AG09309 (cell line): Measurements from ENCODE around the gene TBCA.

ENCODE experiments used
- DNase-seq: peaks from one replicate; pipeline ENCODE4 v3.0.0-alpha.2; 2010; ENCODE audit warnings: low read depth
- H3K4me3 ChIP-seq: 2 replicates; pipeline ENCODE4 v1.5.1; 2011; ENCODE audit warnings: mild to moderate bottlenecking, low read depth, low read length, moderate library complexity; ENCODE audit not compliant: control insufficient read depth
- CTCF ChIP-seq: IDR thresholded peaks from 2 replicates; pipeline ENCODE4 v1.5.1; 2011; ENCODE audit warnings: mild to moderate bottlenecking, low read depth, low read length, inconsistent platforms; ENCODE audit not compliant: insufficient read depth, control insufficient read depth; ENCODE audit errors: missing control alignments

The TBCA gene

GRCh38 chr5:77775790-77776553 is at the start of gene TBCA:
Gene TBCA, minus strand, starts transcription at chr5:77776339. Its CDS starts 82 bp downstream, at chr5:77776257.
- no peak for TF ChIP-seq CTCF
- DNase-seq, result peak; percentile 70
- H3K4me3 ChIP-seq, result peak within 1 kb of the TSS; percentile 77

- no peak overlapping the region for H3K4me3 ChIP-seq
- DNase-seq, result no peak
Observed at GRCh38 chr5:77824981-77825380, 48.8 kb upstream of the TBCA start.

GRCh38 chr5:77816686-77817085 is 40.5 kb upstream of the TBCA start:
- no peak overlapping the region for H3K4me3 ChIP-seq
- TF ChIP-seq CTCF, result no peak
- no peak for DNase-seq

More at GRCh38 chr5:77824981-77825380, 48.8 kb upstream of the TBCA start:
- TF ChIP-seq CTCF, result no peak

GRCh38 chr5:77812926-77813589 is 36.9 kb upstream of the TBCA start:
- H3K4me3 ChIP-seq, result no peak overlapping the region
- no peak for TF ChIP-seq CTCF
- DNase-seq, result no peak

GRCh38 chr5:77806213-77806843 is 30.2 kb upstream of the TBCA start:
- no peak overlapping the region for H3K4me3 ChIP-seq
- TF ChIP-seq CTCF, result no peak
- DNase-seq, result no peak

GRCh38 chr5:77798456-77798855 is 22.3 kb upstream of the TBCA start:
- H3K4me3 ChIP-seq, result no peak overlapping the region
- DNase-seq, result no peak
- TF ChIP-seq CTCF, result no peak
